ENCODE data around the gene ZNF600. TPM values are rescaled to one million over a fixed set of nuclear protein-coding genes. Genes with fewer than 3 reads are reported as not detected.
"Not testable (repeated sequence)": the region's sequence is repeated elsewhere in the genome, so short reads cannot be mapped to it uniquely, and the experiment has no call there.

The ZNF600 gene
- total and polyA plus RNA-seq, 2 of the 13 experiments (the other 11 are each of a cell fraction or from before 2014, with no cell fraction given) = 15.0 to 16.4 TPM

GRCh38 chr19:52716522-52716921 is 70.1 kb downstream of the ZNF600 start:
- ATAC-seq (no peak), DNase-seq (ENCODE audit: low spot score) (no peak), FAIRE-seq (no peak)
- Histone ChIP-seq H2AFZ (ENCODE audit: low read length) (no peak overlapping the region), H3K27ac (ENCODE audit: extremely low read length, insufficient read depth, low read length) (no peak overlapping the region), H3K27me3 (ENCODE audit: control insufficient read depth in 1 of 2, insufficient read depth in 2 of 2, low read length in 2 of 2) (no peaks in the 10 kb centered on the region), H3K4me2 (ENCODE audit: low read depth, low read length) (no peak overlapping the region), H3K4me1 (ENCODE audit: insufficient read depth, low read length) (peaks cover 15% of the 10 kb centered on the region), H3K9me3 (ENCODE audit: low read length) (peaks cover 9% of the 10 kb centered on the region; the same call in 1 of the 2 replicates), H4K20me1 (ENCODE audit: insufficient read depth, low read length) (no peaks in the 10 kb centered on the region), H3K79me2 (ENCODE audit: insufficient read depth, low read length) (no peaks in the 10 kb centered on the region), H3K9ac (ENCODE audit: insufficient read depth, low read depth, low read length) (no peak overlapping the region), H3K4me3 (replicated peaks in 1 of 3; ENCODE audit: insufficient read depth in 1 of 3, low read depth in 2 of 3, low read length in 3 of 3) (no peak overlapping the region), H3K36me3 (replicated peaks in 1 of 2; ENCODE audit: control insufficient read depth in 1 of 2, insufficient read depth in 2 of 2, low read length in 2 of 2) (no peaks in the 10 kb centered on the region)
- in situ Hi-C loops (cut with HindIII; ENCODE audit: extremely low pct_ligation_motif_present, low pct_unique_long_range_greater_than_20kb) = no loop called here
- POLR2A ChIA-PET = no interaction called here
- CTCF ChIA-PET (ENCODE audit: low intra/inter-chr PET ratio, low total read pairs) = no interaction called here
- BruUV-seq (replicated peaks) = no TSS peak
- no peak for TF ChIP-seq SRSF1 (optimal IDR thresholded peaks at IDR 0.05; ENCODE audit: low read depth, low read length)
- no peak for TF ChIP-seq GATAD1 (CRISPR knock-in tag; IDR thresholded peaks at IDR 0.05)
- TF ChIP-seq AGO1 (IDR thresholded peaks at IDR 0.05; ENCODE audit: low read depth, low read length, poor library complexity, severe bottlenecking) = no peak
- no peak for TF ChIP-seq NBN (conservative IDR thresholded peaks at IDR 0.05)
- TF ChIP-seq ZNF512B (CRISPR knock-in tag; IDR thresholded peaks at IDR 0.05; ENCODE audit: borderline replicate concordance) = no peak
- no peak for TF ChIP-seq PREB (CRISPR knock-in tag; IDR thresholded peaks at IDR 0.05)
- no peak for TF ChIP-seq HMGXB4 (CRISPR knock-in tag; IDR thresholded peaks at IDR 0.05; ENCODE audit: borderline replicate concordance in 1 of 2, low read depth in 1 of 2)
- TF ChIP-seq ZBTB26 (CRISPR knock-in tag; IDR thresholded peaks at IDR 0.05; ENCODE audit: borderline replicate concordance) = no peak
- TF ChIP-seq NCOR1 (IDR thresholded peaks at IDR 0.05; ENCODE audit: borderline replicate concordance, low read length) = no peak
- intact Hi-C loops (cut with micrococcal nuclease; ENCODE audit: unreplicated experiment) = no loop called here
- WGBS (ENCODE audit: low lambda C conversion rate) = 40% methylated on average over 1 of the region's 1 CpG

- FAIRE-seq; H3K36me3 ChIP-seq (replicated peaks in 1 of 2; ENCODE audit: control insufficient read depth in 1 of 2, insufficient read depth in 2 of 2, low read length in 2 of 2); DNase-seq (ENCODE audit: low spot score); in situ Hi-C loops (cut with HindIII; ENCODE audit: extremely low pct_ligation_motif_present, low pct_unique_long_range_greater_than_20kb); H3K9me3 ChIP-seq (ENCODE audit: low read length); intact Hi-C loops (cut with micrococcal nuclease; ENCODE audit: unreplicated experiment); H3K9ac ChIP-seq (ENCODE audit: insufficient read depth, low read depth, low read length); H4K20me1 ChIP-seq (ENCODE audit: insufficient read depth, low read length); BruUV-seq (replicated peaks); H3K4me3 ChIP-seq (replicated peaks in 1 of 3; ENCODE audit: insufficient read depth in 1 of 3, low read depth in 2 of 3, low read length in 3 of 3); H2AFZ ChIP-seq (ENCODE audit: low read length); H3K27me3 ChIP-seq (ENCODE audit: control insufficient read depth in 1 of 2, insufficient read depth in 2 of 2, low read length in 2 of 2); H3K27ac ChIP-seq (ENCODE audit: extremely low read length, insufficient read depth, low read length); ATAC-seq; POLR2A ChIA-PET; H3K4me2 ChIP-seq (ENCODE audit: low read depth, low read length); CTCF ChIA-PET (ENCODE audit: low intra/inter-chr PET ratio, low total read pairs); H3K79me2 ChIP-seq (ENCODE audit: insufficient read depth, low read length): not testable (repeated sequence)
- WGBS (ENCODE audit: low lambda C conversion rate) = 63% methylated on average over 3 of the region's 4 CpGs
- H3K4me1 ChIP-seq (ENCODE audit: insufficient read depth, low read length) = peaks cover 21% of the 10 kb centered on the region
These were observed 70.7 kb downstream of the ZNF600 start for GRCh38 chr19:52715902-52716301.

Data from HepG2 (cell line).